ENCODE data around the gene MFAP4.

Gene MFAP4

DNA sequence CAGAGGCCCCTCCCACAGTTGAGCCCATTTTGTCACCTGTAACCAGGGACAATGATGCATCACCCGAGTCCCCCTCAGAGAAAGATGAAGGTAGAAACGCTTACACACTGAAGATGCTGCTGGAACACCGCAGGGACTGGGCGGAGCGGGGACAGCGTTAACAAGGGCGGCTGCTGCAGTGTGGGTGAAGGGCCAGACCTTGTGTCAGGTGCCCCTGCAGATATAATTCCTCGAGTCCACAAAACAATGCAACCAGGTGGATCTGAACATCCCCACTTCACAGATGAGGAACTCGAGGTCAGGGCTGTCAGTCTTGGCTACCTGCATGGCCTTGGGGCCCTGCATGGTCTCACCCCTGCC is 15.0 kb downstream of the MFAP4 start:
- Histone ChIP-seq H3K36me3 (ENCODE audit: low read depth) (no peaks in the 10 kb centered on the region), H3K27me3 (ENCODE audit: insufficient read depth, poor library complexity, severe bottlenecking) (no peaks in the 10 kb centered on the region), H3K4me1 (ENCODE audit: insufficient read depth, poor library complexity, severe bottlenecking) (no peaks in the 10 kb centered on the region)

DNA sequence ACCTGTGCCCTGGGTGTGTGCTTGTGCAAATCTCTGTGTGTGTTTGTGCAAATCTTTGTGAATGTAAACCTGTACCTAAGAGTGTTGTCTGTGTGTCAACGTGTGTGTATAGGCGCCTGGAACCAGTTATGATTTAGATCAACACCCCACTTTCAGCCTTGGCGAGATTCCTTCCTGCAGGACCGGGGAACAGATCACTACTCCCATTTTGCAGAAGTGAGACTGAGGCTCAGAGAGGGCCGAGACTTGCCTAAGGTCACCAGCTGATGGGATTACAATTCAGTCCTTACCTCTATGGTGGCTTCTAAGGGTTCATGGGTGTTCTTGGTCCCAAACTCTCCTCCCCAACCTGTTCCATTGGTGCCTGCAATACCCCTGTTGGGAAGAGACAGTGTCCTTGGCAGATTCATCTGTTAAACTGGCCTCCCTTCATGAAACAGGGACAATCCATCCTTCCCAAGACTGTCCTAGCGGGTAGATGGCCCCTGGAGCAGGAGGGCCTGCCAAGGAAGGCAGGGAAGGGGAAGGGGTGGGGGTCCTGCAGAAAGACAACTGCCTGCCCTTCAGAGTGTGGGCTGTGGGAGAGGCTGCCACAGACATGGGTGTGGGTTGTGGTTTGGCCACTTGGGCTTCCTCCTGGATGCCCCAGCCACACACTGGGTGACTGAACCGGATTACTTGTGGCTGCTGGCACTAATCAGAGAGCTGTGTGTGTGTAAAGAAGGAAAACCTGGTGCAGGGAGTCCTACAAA is 15.6 kb downstream of the MFAP4 start:
- no peaks in the 10 kb centered on the region for H3K9me3 ChIP-seq (ENCODE audit: severe bottlenecking)
- ATAC-seq (ENCODE audit: low read depth) (no peak), DNase-seq (ENCODE audit: low spot score) (no peak)
- H3K4me3 ChIP-seq (ENCODE audit: severe bottlenecking) = no peak overlapping the region
- no peaks in the 10 kb centered on the region for H3K27me3 ChIP-seq (ENCODE audit: insufficient read depth, poor library complexity, severe bottlenecking)
- TF ChIP-seq, protein P1, sequence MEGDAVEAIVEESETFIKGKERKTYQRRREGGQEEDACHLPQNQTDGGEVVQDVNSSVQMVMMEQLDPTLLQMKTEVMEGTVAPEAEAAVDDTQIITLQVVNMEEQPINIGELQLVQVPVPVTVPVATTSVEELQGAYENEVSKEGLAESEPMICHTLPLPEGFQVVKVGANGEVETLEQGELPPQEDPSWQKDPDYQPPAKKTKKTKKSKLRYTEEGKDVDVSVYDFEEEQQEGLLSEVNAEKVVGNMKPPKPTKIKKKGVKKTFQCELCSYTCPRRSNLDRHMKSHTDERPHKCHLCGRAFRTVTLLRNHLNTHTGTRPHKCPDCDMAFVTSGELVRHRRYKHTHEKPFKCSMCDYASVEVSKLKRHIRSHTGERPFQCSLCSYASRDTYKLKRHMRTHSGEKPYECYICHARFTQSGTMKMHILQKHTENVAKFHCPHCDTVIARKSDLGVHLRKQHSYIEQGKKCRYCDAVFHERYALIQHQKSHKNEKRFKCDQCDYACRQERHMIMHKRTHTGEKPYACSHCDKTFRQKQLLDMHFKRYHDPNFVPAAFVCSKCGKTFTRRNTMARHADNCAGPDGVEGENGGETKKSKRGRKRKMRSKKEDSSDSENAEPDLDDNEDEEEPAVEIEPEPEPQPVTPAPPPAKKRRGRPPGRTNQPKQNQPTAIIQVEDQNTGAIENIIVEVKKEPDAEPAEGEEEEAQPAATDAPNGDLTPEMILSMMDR (IDR thresholded peaks at IDR 0.05; ENCODE audit: poor library complexity, severe bottlenecking) = no peak
- H3K36me3 ChIP-seq (ENCODE audit: low read depth) = no peaks in the 10 kb centered on the region
- no peaks in the 10 kb centered on the region for H3K4me1 ChIP-seq (ENCODE audit: insufficient read depth, poor library complexity, severe bottlenecking)
- no peak overlapping the region for H3K27ac ChIP-seq (ENCODE audit: poor library complexity, severe bottlenecking)

More for the DNA sequence above, 15.0 kb downstream of the MFAP4 start:
- H3K9me3 ChIP-seq (ENCODE audit: severe bottlenecking) = no peaks in the 10 kb centered on the region
- no peak overlapping the region for H3K27ac ChIP-seq (ENCODE audit: poor library complexity, severe bottlenecking)
- ATAC-seq (ENCODE audit: low read depth) = no peak
- TF ChIP-seq, protein P1 (IDR thresholded peaks at IDR 0.05; ENCODE audit: poor library complexity, severe bottlenecking) = no peak
- DNase-seq (ENCODE audit: low spot score) = no peak
- no peak overlapping the region for H3K4me3 ChIP-seq (ENCODE audit: severe bottlenecking)

DNA sequence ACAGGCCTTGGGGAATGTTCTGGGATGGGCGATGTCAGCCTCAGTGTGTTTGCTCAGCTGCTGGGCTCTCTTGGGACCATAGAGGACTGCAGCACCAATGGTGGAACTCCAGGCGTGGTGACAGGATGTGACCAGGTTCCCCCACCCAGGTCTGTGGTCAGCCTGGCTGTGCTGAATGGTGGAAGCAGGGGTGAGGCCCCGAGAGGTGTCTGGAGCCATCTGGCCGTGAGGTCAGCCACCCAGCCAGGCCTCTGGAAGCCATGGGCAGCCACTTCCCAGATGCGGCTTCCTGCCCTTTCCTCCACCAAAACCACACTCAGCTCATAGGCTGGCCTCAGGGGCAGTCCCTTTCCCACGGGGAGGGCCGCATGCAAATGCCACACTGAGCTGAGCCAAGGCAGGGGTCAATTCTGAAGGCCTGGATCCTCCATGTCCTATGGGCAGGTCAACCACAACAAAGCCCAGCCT is 16.5 kb downstream of the MFAP4 start:
- no peak overlapping the region for H3K27ac ChIP-seq (ENCODE audit: poor library complexity, severe bottlenecking)
- H3K27me3 ChIP-seq (ENCODE audit: insufficient read depth, poor library complexity, severe bottlenecking) = no peaks in the 10 kb centered on the region
- H3K4me1 ChIP-seq (ENCODE audit: insufficient read depth, poor library complexity, severe bottlenecking) = no peaks in the 10 kb centered on the region
- no peaks in the 10 kb centered on the region for H3K9me3 ChIP-seq (ENCODE audit: severe bottlenecking)
- no peak overlapping the region for H3K4me3 ChIP-seq (ENCODE audit: severe bottlenecking)
- H3K36me3 ChIP-seq (ENCODE audit: low read depth) = no peaks in the 10 kb centered on the region
- ATAC-seq (ENCODE audit: low read depth) = no peak
- TF ChIP-seq, protein P1 (IDR thresholded peaks at IDR 0.05; ENCODE audit: poor library complexity, severe bottlenecking) = no peak
- DNase-seq (ENCODE audit: low spot score) = peak; percentile 35

DNA sequence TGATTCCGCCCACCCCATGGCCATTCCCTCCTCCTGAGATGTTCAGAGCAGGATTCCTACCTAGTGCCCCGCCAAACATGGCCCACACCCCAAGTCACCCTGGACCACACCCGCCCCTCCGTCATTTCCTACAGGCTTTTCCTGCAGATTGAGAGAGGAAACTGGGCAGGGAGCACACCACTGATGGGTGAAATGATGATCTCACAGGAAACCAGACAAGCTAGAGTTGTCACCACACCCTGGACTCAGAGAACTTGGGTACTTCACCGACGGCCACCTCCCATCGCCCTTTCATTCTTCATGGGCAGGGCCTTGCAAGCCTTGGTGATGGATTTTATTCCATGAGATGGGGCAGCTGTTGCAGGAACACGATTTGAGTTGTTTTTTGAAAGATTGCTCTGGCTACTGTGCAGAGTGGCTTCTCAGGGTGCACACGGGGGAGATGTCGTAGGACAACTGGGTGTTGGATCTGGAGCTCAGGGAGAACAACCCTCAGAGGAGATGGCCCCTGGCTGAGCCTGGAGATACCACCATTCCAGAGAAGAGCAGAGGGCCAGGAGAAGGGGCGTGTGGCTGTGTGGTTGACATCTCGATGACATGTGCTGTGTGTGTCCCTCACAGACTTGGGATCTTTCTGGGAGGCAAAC is 17.0 kb downstream of the MFAP4 start:
- peak; percentile 23 for DNase-seq (ENCODE audit: low spot score)
- TF ChIP-seq, protein P1 (IDR thresholded peaks at IDR 0.05; ENCODE audit: poor library complexity, severe bottlenecking) = no peak
- Histone ChIP-seq H3K9me3 (ENCODE audit: severe bottlenecking) (no peaks in the 10 kb centered on the region), H3K36me3 (ENCODE audit: low read depth) (no peaks in the 10 kb centered on the region), H3K27me3 (ENCODE audit: insufficient read depth, poor library complexity, severe bottlenecking) (no peaks in the 10 kb centered on the region), H3K4me3 (ENCODE audit: severe bottlenecking) (no peak overlapping the region), H3K27ac (ENCODE audit: poor library complexity, severe bottlenecking) (no peak overlapping the region), H3K4me1 (ENCODE audit: insufficient read depth, poor library complexity, severe bottlenecking) (no peaks in the 10 kb centered on the region)
- no peak for ATAC-seq (ENCODE audit: low read depth)

Data from RWPE2 (cell line).